Activated naive CD4-positive, alpha-beta T cell treated with anti-CD3 and anti-CD28 coated beads, Interleukin-2, amount 10 ng/mL, durations not matched to agents 7 days and 5 days (primary cell): Measurements from ENCODE around the gene PARL.

Experiments used
- CTCF ChIA-PET: fragments of 350-600 bp; sonication (Branson Sonifier 250); formaldehyde crosslinking; loops from one replicate; lab custom pipeline; 2021; ENCODE audit warnings: antibody characterized with exemption; lab: Charles Lee
- DNase-seq: peaks from one replicate; pipeline ENCODE4 v3.0.0-alpha.2; 2020
- H3K27ac Mint-ChIP-seq: one replicate; pipeline ENCODE4 v1.8.0; 2021; ENCODE audit warnings: mild to moderate bottlenecking, moderate library complexity, mixed read lengths
- H3K27me3 Mint-ChIP-seq: one replicate; pipeline ENCODE4 v1.8.0; 2021; ENCODE audit warnings: mild to moderate bottlenecking, mixed read lengths
- H3K36me3 Mint-ChIP-seq: one replicate; pipeline ENCODE4 v1.8.0; 2021; ENCODE audit warnings: mixed read lengths
- H3K4me1 Mint-ChIP-seq: one replicate; pipeline ENCODE4 v1.8.0; 2021; ENCODE audit warnings: mixed read lengths
- H3K4me3 Mint-ChIP-seq: one replicate; pipeline ENCODE4 v1.8.0; 2021; ENCODE audit warnings: mild to moderate bottlenecking, moderate library complexity, mixed read lengths
- H3K9me3 Mint-ChIP-seq: one replicate; pipeline ENCODE4 v1.8.0; 2021; ENCODE audit warnings: mixed read lengths

PARL gene

DNA sequence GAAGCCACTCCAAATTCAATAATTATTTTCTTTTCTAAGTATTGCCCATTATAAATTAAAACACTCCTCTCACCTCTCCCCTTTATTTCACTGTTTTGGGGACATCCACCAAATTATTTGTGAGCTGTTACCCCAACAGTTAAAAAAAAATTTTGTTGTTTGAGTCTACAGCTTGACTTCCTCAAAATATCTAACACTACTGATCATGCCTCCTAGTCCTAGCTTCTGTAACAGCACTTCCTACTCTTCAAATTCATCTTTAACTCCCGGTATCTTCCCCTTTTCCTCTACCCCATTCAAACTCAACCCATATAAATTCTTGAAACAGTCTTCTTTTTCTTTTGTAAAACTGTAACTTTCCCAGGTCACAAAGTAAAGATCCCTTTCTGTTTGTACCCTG lies 15.9 kb downstream of the PARL start:
- DNase-seq: no peak
- H3K9me3 Mint-ChIP-seq: no peaks in the 10 kb centered on the region
- H3K27ac Mint-ChIP-seq: no peak overlapping the region
- H3K4me1 Mint-ChIP-seq: peaks cover 13% of the 10 kb centered on the region
- H3K36me3 Mint-ChIP-seq: peaks cover 14% of the 10 kb centered on the region
- CTCF ChIA-PET: interaction anchor here (1.2 kb wide), 1 partner anchor 9 kb away, joined by 3 read pairs; no protein-coding TSS in a partner anchor
- no peaks in the 10 kb centered on the region for H3K27me3 Mint-ChIP-seq
- H3K4me3 Mint-ChIP-seq: no peak overlapping the region

DNA sequence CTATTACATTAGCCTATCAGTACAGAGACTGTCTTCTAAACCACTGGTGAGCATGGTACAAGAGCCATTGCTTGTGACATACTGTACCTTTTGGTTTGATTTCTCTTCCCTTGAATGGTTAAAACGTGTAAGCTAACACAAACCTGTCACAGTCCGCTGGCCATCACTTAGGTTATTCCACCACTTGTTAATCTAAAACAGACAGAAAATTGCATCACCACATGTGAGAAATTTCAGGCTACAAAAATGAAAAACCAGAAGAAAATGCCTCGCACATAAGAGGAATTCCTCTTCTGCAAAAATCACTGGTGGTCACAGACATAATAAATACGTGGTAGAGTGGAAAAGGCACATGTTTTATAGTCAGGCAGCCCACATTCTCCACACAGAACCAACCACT lies 22.1 kb downstream of the PARL start:
- CTCF ChIA-PET: interaction anchor here (0.9 kb wide), 1 partner anchor 29 kb away, joined by 3 read pairs; no protein-coding TSS in a partner anchor
- Mint-ChIP-seq H3K4me1 (no peaks in the 10 kb centered on the region), H3K27me3 (no peaks in the 10 kb centered on the region), H3K4me3 (no peak overlapping the region), H3K27ac (no peak overlapping the region), H3K9me3 (no peaks in the 10 kb centered on the region), H3K36me3 (peaks cover 50% of the 10 kb centered on the region)
- no peak for DNase-seq

DNA sequence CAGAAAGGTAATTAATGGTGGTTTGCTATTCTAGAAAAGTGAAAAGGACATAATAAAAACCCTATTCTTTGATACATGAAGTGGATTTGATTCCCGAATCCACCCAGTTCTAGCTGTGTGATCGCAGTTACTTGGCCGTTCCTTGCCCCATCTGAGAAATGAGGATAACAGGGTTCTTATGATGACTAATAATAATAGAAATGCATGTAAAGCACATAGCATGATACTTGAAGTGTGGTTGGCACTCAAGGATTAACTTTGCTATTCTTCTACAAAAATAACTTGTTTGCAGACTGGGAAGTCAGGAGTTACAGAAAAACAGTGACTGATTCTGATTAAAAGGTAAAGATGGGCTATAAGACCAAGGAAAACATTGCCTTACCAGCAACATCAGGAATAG lies 26.8 kb downstream of the PARL start:
- Mint-ChIP-seq H3K27ac (no peak overlapping the region), H3K4me3 (no peak overlapping the region), H3K4me1 (no peaks in the 10 kb centered on the region), H3K36me3 (peaks cover 51% of the 10 kb centered on the region), H3K9me3 (no peaks in the 10 kb centered on the region), H3K27me3 (no peaks in the 10 kb centered on the region)
- DNase-seq: no peak
- CTCF ChIA-PET: no interaction called here

DNA sequence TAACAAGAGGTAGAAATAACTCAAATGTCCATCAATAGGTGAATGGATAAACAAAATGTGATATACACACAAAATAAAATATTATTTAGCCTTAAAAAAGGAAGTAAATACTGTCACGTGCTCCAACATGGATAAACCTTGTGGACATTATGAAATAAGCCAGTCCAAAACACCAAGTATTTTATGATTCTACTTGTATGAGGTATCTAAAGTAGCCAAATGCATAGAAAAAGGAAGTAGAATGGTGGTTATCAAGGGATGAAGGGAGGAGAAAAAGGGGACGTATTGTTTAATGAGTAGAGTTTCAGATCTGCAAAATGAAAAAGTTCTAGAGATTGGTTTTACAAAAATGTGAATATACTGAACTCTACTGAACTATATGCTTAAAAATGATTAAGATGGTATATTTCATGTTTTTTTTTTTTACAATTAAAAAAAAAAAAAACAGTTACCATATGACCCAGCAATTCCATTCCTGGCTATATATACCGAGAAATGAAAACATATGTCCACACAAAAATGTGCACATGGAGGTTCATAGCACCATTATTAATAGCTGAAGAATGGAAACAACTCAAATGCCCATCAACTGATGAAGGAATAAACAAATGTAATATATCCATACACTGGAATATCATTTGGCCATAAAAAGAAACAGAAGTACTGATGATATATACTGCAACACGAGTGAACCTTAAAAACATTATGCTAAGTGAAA lies 30.2 kb downstream of the PARL start:
- Mint-ChIP-seq H3K36me3 (peaks cover 40% of the 10 kb centered on the region), H3K9me3 (no peaks in the 10 kb centered on the region), H3K4me3 (no peak overlapping the region), H3K4me1 (no peaks in the 10 kb centered on the region), H3K27me3 (no peaks in the 10 kb centered on the region), H3K27ac (no peak overlapping the region)
- CTCF ChIA-PET: no interaction called here
- no peak for DNase-seq

DNA sequence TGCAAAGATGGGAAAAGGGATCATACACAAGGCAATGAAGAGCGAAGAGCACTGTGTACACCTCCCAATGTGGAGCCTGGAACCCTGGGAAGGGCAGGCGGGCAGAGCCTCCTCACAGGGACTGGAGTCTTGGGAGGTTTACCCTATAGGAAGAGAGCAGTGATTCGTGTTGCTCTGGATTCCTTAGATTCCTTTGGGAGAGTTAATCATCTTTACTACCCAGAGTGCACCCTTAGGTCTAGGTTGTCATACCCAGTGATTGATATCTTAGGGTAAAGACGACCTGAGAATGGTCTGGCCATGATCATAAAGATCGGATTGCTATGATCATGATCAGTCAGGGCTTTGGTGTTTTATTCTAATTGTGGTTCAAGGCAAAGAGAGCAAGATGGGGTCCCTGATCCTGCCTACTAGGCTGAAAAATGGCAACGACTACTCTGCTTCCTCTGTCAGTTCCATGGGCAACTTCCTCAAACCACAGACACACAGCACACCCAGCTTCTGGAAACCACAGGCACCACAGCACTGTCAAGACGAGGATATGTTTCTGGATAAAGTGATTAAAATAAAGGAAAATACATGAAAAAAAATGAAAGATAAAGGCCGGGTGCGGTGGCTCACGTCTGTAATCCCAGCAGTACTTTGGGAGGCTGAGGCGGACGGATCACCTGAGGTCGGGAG lies 38.9 kb downstream of the PARL start:
- Mint-ChIP-seq H3K9me3 (no peaks in the 10 kb centered on the region), H3K27ac (no peak overlapping the region), H3K36me3 (peaks cover 36% of the 10 kb centered on the region), H3K4me3 (no peak overlapping the region), H3K4me1 (no peaks in the 10 kb centered on the region), H3K27me3 (no peaks in the 10 kb centered on the region)
- DNase-seq: no peak
- CTCF ChIA-PET: no interaction called here

DNA sequence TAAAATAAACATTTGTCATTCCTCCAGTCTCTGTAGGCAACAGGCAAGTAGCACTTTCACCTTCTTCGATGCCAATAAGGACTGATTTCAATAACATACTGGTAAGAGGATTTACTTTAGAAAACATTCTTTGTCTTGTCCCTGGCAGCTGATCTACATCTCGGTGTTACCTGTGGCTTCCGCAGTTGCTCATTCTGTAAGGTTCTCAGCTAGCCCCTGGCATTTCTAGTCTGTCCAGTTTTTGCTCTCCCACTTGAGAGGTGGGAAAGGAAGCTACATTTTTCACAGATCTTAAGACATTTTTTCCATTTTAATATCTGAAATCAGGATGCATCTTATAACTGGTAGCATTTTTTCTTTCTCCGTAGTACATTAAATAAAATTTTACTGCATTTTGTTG lies 39.6 kb downstream of the PARL start:
- no peak overlapping the region for H3K27ac Mint-ChIP-seq
- CTCF ChIA-PET: no interaction called here

DNA sequence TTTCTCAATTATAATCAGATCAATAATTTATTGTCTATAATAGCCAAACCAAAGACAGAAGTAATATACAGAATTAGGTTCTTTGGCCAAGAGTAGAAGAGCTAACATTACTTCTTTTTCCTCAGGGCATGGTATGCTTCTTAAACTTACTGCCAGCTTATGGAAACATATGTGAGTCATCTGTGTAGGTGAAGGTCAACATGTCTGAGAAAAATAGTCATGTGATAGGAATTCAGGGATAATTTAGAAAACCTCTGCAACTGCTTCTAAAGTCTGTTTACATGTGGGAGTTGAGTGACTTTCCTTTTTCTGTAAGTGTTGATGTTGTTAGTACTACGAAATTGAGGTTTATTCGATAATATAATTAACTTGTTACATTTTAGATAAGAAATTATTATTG lies 40.1 kb downstream of the PARL start:
- Mint-ChIP-seq H3K4me3 (no peak overlapping the region), H3K27me3 (no peaks in the 10 kb centered on the region), H3K9me3 (no peaks in the 10 kb centered on the region), H3K27ac (no peak overlapping the region), H3K4me1 (no peaks in the 10 kb centered on the region), H3K36me3 (peaks cover 39% of the 10 kb centered on the region)
- CTCF ChIA-PET: no interaction called here
- DNase-seq: no peak

More for the DNA sequence above, 39.6 kb downstream of the PARL start:
- DNase-seq: no peak
- no peaks in the 10 kb centered on the region for H3K27me3 Mint-ChIP-seq
- H3K36me3 Mint-ChIP-seq: peaks cover 35% of the 10 kb centered on the region
- H3K4me1 Mint-ChIP-seq: no peaks in the 10 kb centered on the region
- H3K9me3 Mint-ChIP-seq: no peaks in the 10 kb centered on the region
- H3K4me3 Mint-ChIP-seq: no peak overlapping the region

DNA sequence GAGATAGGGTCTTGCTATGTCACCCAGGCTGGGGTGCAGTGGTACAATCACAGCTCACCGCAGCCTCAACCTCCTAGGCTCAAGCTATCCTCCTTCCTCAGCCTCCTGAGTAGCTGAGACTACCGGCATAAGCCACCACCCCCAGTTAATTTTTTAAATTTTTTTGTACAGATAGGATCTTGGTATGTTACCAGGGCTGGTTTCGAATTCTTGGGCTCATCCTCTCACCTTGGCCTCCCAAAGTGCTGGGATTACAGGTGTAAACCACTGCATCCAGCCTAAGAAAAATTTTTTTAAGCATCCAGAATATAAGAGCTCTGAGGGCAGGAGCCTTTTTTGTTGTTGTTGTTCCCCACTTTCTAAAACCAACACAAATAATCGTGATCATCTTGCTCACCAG lies 44.9 kb downstream of the PARL start:
- DNase-seq: no peak
- Mint-ChIP-seq H3K36me3 (peaks cover 32% of the 10 kb centered on the region), H3K27me3 (no peaks in the 10 kb centered on the region), H3K27ac (no peak overlapping the region), H3K4me3 (no peak overlapping the region), H3K9me3 (no peaks in the 10 kb centered on the region), H3K4me1 (no peaks in the 10 kb centered on the region)
- CTCF ChIA-PET: no interaction called here

DNA sequence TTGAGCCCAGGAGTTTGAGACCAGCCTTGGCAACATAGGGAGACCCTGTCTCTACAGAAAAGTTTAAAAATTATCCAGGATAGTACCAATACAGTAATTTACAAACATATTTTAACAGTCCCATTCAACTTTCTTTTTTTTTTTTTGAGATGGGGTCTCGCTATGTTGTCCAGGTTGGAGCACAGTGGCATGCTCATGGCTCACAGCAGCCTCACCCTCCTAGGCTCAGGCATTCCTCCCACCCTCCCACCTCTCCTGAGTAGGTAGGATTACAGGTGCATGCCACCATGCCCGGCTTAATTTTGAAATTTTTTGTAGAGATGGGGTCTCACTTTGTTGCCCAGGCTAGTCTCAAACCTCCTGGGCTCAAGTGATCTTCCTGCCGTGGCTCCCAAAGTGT lies 46.8 kb downstream of the PARL start:
- no peak for DNase-seq
- Mint-ChIP-seq H3K4me1 (no peaks in the 10 kb centered on the region), H3K4me3 (no peak overlapping the region), H3K27me3 (no peaks in the 10 kb centered on the region), H3K36me3 (peaks cover 28% of the 10 kb centered on the region), H3K9me3 (no peaks in the 10 kb centered on the region), H3K27ac (no peak overlapping the region)
- CTCF ChIA-PET: no interaction called here

DNA sequence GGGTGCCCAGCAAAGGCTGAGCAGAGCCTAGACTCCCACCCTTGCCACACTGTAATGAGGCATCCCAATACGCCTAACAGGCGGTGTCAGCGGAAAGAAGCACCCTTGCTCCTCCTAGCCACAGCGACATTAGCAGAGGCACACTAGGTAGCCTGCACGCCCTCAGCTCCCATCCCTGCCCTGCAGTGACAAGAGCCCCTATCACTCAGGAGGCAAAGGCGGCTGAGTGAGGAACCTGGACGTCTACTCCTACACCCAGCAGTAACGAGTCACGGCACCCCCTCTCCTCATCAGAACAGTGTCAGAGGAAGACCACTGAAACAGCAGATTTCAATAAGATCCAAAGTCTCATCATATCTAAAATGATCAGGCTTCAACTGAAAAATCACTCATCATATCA lies 47.3 kb downstream of the PARL start:
- Mint-ChIP-seq H3K36me3 (peaks cover 31% of the 10 kb centered on the region), H3K27ac (no peak overlapping the region), H3K4me3 (no peak overlapping the region), H3K27me3 (no peaks in the 10 kb centered on the region), H3K9me3 (no peaks in the 10 kb centered on the region), H3K4me1 (no peaks in the 10 kb centered on the region)
- CTCF ChIA-PET: no interaction called here
- DNase-seq: no peak

DNA sequence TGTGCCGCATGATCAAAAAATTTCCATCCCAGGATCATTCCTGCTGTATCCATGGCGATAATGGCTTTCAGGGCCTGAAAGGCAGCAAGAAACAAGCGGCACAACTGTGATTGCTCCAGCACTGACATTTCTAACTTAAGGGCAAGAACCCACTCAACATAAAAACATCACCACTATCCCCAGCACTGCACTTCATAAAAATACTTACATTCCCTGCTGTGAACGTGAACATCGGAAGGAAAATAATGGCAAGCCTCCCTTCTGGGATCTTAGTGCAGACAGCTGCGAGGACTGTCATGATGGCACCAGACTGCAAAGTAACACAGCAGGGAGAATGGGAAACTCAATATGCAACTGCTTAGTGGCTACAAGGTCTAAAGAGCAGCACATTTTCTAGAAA lies 51.2 kb downstream of the PARL start:
- CTCF ChIA-PET: interaction anchor here (0.8 kb wide), 1 partner anchor 29 kb away, joined by 3 read pairs; no protein-coding TSS in a partner anchor
- Mint-ChIP-seq H3K4me3 (no peak overlapping the region), H3K4me1 (no peaks in the 10 kb centered on the region), H3K36me3 (peaks cover 7% of the 10 kb centered on the region), H3K27me3 (no peaks in the 10 kb centered on the region), H3K9me3 (no peaks in the 10 kb centered on the region), H3K27ac (no peak overlapping the region)
- DNase-seq: no peak

DNA sequence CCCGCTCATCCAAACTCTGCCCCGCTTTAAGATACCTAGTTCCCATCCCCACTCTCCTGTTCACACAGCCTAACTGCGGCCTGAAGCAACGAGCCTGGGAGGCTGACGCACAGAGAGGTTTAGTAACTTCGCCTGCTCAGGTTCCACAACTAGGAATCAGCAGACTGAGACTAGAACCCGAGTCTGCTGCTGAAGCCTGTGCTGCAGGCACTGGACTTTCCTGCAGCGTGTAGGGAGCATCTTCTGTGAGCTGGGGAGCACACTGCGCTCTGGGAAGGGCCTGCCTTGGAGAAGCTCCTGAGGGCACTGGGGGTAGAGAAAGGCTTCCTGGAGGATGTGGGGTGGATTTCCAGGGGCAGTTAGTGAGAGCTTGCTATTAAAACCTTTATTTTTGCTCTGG lies 54.5 kb downstream of the PARL start:
- no peak for DNase-seq
- Mint-ChIP-seq H3K27me3 (peaks cover 8% of the 10 kb centered on the region), H3K4me1 (peaks cover 5% of the 10 kb centered on the region), H3K27ac (no peak overlapping the region), H3K4me3 (no peak overlapping the region), H3K9me3 (no peaks in the 10 kb centered on the region), H3K36me3 (peaks cover 4% of the 10 kb centered on the region)
- CTCF ChIA-PET: no interaction called here

DNA sequence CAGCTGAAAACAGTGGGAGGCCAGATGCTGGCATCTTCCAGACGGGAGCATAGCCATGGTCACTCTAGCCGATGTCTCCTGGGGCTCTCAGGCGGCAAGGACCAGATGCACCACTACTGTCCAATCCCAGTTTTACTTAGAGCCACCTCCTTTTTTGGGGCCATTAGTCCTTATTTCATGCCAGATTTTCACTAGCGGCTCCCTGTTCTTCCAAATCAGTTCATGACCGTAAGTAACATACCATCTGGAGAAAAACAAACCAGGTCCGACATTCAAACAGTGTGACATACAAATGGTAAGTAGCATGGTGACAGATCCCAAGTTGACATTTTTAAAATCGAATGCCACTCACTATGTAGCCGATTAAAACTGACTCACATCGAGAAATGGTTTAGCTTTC lies 55.2 kb downstream of the PARL start:
- CTCF ChIA-PET: no interaction called here
- DNase-seq: no peak
- H3K9me3 Mint-ChIP-seq: no peaks in the 10 kb centered on the region
- H3K4me3 Mint-ChIP-seq: no peak overlapping the region
- H3K36me3 Mint-ChIP-seq: peaks cover 4% of the 10 kb centered on the region
- no peak overlapping the region for H3K27ac Mint-ChIP-seq
- peaks cover 11% of the 10 kb centered on the region for H3K27me3 Mint-ChIP-seq
- peaks cover 6% of the 10 kb centered on the region for H3K4me1 Mint-ChIP-seq

DNA sequence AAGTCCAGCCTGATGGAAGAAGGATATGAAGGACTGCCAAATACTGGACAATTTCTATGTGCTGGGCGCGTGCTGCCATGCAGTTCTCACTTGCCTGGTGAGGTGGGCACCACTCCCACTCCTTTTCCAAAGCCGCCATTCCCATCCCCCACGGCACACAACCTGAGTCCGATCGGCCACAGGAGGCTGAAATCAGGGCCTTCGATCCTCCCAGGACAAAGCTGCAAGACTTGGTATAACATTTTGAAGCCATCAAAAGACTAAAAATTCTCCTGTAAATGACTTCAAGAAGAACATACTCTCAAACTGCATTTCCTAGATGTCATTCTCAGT lies 56.2 kb downstream of the PARL start:
- Mint-ChIP-seq H3K9me3 (no peaks in the 10 kb centered on the region), H3K36me3 (peaks cover 6% of the 10 kb centered on the region), H3K4me1 (peaks cover 15% of the 10 kb centered on the region), H3K4me3 (no peak overlapping the region), H3K27me3 (peaks cover 18% of the 10 kb centered on the region), H3K27ac (no peak overlapping the region)
- CTCF ChIA-PET: no interaction called here
- DNase-seq: no peak
